SHP77 (cell line): ENCODE results near the gene ARHGEF4.

ENCODE experiments used
- DNase-seq, 2 experiments: peaks; one replicate each; lab custom pipeline; 2025; lab: John Stamatoyannopoulos, UW

The ARHGEF4 gene

GRCh38 chr2:131038258-131039100, 201.8 kb downstream of the ARHGEF4 start:
- no peak for DNase-seq

GRCh38 chr2:131039101-131039440, 202.4 kb downstream of the ARHGEF4 start:
- DNase-seq: no peak

DNA sequence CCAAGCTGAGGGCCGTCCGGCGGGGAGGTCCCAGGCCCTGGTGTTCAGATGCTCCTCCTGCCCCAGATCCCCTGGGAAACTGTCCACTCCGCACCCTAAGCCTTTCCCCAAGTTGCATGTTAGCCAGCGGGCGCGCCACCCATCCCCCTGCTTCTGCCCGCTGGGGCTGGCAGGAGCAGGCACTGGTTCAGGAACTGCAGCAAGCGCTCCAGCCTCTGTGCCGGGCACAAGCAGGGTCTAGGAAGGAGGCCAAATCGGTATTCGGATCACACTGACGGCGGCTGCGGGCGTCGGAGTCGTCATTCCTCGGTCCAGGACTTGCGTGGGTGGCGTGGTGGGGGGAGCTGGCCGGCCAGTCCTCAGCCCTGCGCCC, 202.8 kb downstream of the ARHGEF4 start:
- DNase-seq: no peak

DNA sequence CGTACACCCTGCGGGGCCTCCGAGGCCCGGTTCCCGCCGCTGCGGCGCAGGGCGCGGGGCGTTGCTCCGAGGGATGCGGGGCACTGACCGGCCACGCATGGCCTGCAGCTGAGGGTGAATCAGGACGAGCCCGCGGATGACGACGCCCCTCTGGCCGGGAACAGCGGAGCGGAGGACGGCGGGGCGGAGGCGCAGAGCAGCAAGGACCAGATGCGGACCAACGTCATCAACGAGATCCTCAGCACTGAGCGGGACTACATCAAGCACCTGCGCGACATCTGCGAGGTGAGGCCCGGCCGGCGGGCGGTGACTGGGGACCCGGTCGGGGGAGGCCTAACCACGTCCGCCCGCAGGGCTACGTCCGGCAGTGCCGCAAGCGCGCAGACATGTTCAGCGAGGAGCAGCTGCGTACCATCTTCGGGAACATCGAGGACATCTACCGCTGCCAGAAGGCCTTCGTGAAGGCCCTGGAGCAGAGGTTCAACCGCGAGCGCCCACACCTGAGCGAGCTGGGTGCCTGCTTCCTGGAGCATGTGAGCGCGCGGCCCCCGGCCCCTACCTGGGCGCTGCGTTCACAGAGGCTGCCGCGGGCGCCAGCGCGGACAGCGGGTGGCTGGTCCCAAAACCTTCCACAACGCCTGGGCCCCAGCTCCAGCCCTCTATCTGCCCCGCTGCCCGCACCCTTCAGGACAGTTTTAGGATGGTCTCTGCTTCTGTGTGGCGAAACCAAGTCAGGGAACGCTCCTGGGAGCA, 203.4 kb downstream of the ARHGEF4 start:
- DNase-seq: no peak

DNA sequence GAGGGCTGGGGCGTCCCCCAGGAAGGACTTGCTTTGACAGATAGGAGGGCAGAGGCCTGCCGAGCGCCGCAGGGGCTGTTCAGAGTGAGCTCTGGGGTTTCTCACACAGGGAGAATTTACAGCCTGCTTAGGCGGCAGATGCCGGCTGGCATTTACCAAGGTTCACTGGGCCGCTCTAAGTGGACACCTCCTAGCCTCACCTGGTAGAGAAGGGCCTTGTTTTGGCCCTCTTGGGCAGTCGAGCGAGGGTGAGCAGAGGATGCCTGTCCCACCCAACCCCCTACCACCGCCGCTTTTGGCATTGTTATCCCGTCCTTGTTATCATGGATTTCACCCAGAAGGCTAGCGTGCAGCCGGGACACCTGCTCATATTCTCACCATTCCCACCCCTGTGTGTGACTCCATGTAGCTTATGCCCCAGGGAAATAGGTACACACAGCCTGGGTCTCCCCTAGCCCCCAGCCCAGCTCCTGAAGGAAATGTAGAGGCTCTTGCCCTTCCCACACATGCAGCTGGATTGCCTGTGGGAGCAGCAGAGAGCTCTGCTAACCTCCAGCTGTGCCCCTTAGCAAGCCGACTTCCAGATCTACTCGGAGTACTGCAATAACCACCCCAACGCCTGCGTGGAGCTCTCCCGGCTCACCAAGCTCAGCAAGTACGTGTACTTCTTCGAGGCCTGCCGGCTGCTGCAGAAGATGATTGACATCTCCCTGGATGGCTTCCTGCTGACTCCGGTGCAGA, 204.1 kb downstream of the ARHGEF4 start:
- no peak for DNase-seq

- DNase-seq: no peak
Observed at GRCh38 chr2:131041402-131042147, 204.9 kb downstream of the ARHGEF4 start.

- DNase-seq: no peak
Observed at GRCh38 chr2:131042148-131042775, 205.5 kb downstream of the ARHGEF4 start.

- DNase-seq: no peak
Observed at GRCh38 chr2:131043199-131044074, 206.7 kb downstream of the ARHGEF4 start.

GRCh38 chr2:131044075-131044756, 207.5 kb downstream of the ARHGEF4 start:
- DNase-seq: no peak

GRCh38 chr2:131044757-131045150, 208.0 kb downstream of the ARHGEF4 start:
- DNase-seq: no peak

DNA sequence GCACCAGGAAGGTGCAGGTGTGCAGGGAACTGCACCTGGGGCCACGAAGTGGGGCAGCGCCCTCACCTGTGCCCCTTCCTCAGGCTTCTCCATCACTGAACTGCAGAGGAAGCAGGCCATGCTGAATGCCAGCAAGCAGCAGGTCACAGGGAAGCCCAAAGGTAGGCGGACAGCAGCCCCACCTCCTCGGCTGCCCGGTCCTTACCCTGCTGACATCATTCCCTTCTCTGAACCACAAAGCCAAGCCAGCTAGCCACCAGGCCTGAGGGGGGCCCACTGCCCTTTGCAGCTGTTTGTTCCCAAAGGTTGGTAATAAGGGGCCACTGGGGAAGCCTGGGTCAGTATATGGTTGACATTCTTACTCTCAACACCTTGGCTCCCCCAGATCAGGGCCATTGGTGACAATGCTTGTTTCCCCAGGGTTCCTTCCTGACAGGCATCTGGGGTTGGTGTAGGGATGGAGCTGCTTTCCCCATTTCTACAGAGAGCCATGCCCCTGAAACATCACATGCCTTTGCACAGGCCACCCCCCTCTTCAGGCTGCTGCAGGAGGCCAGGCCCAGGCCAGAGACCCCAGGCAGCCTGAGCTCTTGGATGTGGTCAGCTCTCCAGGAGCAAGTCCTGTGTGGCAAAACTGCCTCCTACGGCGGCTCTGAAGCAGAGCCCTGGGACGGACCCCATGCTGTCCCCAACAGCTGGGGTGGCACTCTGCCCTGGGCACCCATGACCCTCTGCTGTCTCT, 208.7 kb downstream of the ARHGEF4 start:
- DNase-seq: no peak

- DNase-seq: no peak
Observed at GRCh38 chr2:131046028-131046917, 209.6 kb downstream of the ARHGEF4 start.

DNA sequence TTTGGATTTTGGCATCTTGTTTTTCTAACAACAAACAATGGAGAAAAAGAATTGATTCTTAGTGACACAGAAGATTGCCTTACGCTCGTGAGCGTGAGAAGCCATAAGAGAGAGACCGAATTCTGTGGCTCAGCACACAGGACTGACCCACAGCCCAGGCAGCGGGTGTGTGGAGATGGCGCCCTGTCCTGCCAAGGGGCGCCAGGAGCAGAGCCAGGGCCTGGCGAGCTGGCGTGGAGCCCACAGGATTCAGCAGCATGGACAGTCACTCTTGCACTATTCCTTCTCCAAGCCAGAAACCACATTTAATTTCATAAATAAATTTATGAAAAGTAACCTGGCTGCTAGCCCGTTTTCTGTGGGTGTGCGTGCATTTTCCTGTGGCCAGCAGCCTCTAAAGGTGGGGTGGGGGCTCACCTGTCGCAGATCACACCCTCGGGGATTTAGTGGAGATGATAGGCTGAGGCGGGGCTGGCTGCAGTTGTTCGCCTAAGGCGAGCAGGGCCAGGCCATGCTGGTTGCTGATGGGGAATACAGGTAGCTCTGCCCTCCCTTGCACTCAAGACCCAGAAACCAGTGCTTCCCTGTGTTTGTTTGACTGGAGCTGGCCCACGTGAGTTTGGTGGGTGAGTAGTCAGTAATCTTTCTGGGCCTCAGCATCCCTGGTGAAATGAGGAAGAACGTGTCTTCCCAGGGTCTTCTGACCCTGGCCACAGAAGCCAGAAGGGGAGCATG, 210.4 kb downstream of the ARHGEF4 start:
- DNase-seq: no peak

GRCh38 chr2:131047920-131048560, 211.3 kb downstream of the ARHGEF4 start:
- no peak for DNase-seq

- no peak for DNase-seq
Observed at GRCh38 chr2:131048641-131049040, 211.9 kb downstream of the ARHGEF4 start.

GRCh38 chr2:131049150-131049718, 212.5 kb downstream of the ARHGEF4 start:
- no peak for DNase-seq

- no peak for DNase-seq
Observed at GRCh38 chr2:131050896-131051295, 214.2 kb downstream of the ARHGEF4 start.
